ENCODE measurements around the gene DGUOK. TPM values are rescaled to one million over a fixed set of nuclear protein-coding genes. Genes with fewer than 3 reads are reported as not detected.
"Not testable (repeated sequence)": the region's sequence is repeated elsewhere in the genome, so short reads cannot be mapped to it uniquely, and the experiment has no call there.

Gene DGUOK
- total and polyA plus RNA-seq, 2 experiments from 2014 or later = 68.4 to 287 TPM

- no peak for TF ChIP-seq REST (IDR thresholded peaks at IDR 0.05; ENCODE audit: unreplicated experiment)
- no peak for TF ChIP-seq ETS1 (IDR thresholded peaks at IDR 0.05)
- no peak for TF ChIP-seq CTCF (conservative IDR thresholded peaks at IDR 0.05; ENCODE audit: low read depth in 2 of 2)
- no peak for TF ChIP-seq EZH2 (IDR thresholded peaks at IDR 0.05; ENCODE audit: low read depth, unreplicated experiment)
- no peak for TF ChIP-seq JUNB (IDR thresholded peaks at IDR 0.05; ENCODE audit: unreplicated experiment)
- no peak for TF ChIP-seq ZNF114 (CRISPR knock-in tag; IDR thresholded peaks at IDR 0.05)
Observed at GRCh38 chr2:73877071-73877802, 49.4 kb upstream of the DGUOK start (continued).

GRCh38 chr2:73877984-73878383 is 48.7 kb upstream of the DGUOK start:
- not testable (repeated sequence) for H3K9me3 Mint-ChIP-seq

More at GRCh38 chr2:73877984-73878383, 48.7 kb upstream of the DGUOK start:
- H3K27ac ChIP-seq (ENCODE audit: low read depth); H3K4me3 ChIP-seq; H3K27me3 Mint-ChIP-seq (ENCODE audit: insufficient read depth, low read depth, poor library complexity); H2AFZ ChIP-seq; H3K27ac Mint-ChIP-seq; H3K36me3 ChIP-seq (ENCODE audit: insufficient read depth); H3K4me3 Mint-ChIP-seq; DNase-seq (ENCODE audit: low spot score); H3K79me2 ChIP-seq (replicated peaks; ENCODE audit: insufficient read depth); H4K20me1 ChIP-seq (replicated peaks; ENCODE audit: insufficient read depth); H3K36me3 Mint-ChIP-seq (ENCODE audit: low read depth); H3K9me2 ChIP-seq (ENCODE audit: insufficient read depth); H3K4me1 Mint-ChIP-seq; ATAC-seq; H3K27me3 ChIP-seq (ENCODE audit: insufficient read depth); H3F3A ChIP-seq (replicated peaks; ENCODE audit: low read depth); H3K4me1 ChIP-seq (ENCODE audit: insufficient read depth); H3K4me2 ChIP-seq: not testable (repeated sequence)

Measured in GM23338 (cell line).